HL-60 (cell line): ENCODE results near the gene GNA14.

ENCODE experiments used
- CTCF ChIP-seq: IDR thresholded peaks from one replicate; pipeline ENCODE4 v1.5.1; 2011; ENCODE audit warnings: low read length, control low read depth, inconsistent platforms; ENCODE audit not compliant: insufficient read depth
- GABPA ChIP-seq: IDR thresholded peaks from 2 replicates; pipeline ENCODE4 v1.6.1; 2012; ENCODE audit warnings: low read depth
- POLR2AphosphoS5 ChIP-seq: IDR thresholded peaks from 2 replicates; pipeline ENCODE4 v1.6.1; 2012; ENCODE audit warnings: low read depth
- REST ChIP-seq: IDR thresholded peaks from 2 replicates; pipeline ENCODE4 v1.6.1; 2012; ENCODE audit warnings: low read depth; ENCODE audit not compliant: insufficient replicate concordance

GRCh38 chr9:77521091-77521490, 127.0 kb downstream of the GNA14 start:
- TF ChIP-seq CTCF (no peak), GABPA (no peak), POLR2AphosphoS5 (no peak), REST (no peak)
